IMR-90 (cell line): ENCODE data around the gene TAF11L8. TPM values are rescaled to one million over a fixed set of nuclear protein-coding genes. Genes with fewer than 3 reads are reported as not detected.
"Not testable (repeated sequence)": the region's sequence is repeated elsewhere in the genome, so short reads cannot be mapped to it uniquely, and the experiment has no call there.

Source experiments
- ATAC-seq: fragments of 200-7000 bp; cut with Tn5 transposase; 2 replicates; pipeline ENCODE4 v1.9.1; 2020; ENCODE audit warnings: low read depth, mild to moderate bottlenecking, moderate library complexity
- BruUV-seq: library from RNA; stranded (reverse); fragments of 400-500 nt; replicated peaks from 2 replicates; lab custom pipeline; 2021; lab: Mats Ljungman, UMichigan
- CTCF ChIA-PET: fragments of 300-600 bp; formaldehyde crosslinking; extraction: SDS; loops from one replicate; lab custom pipeline; 2021; ENCODE audit warnings: antibody characterized with exemption; lab: Yijun Ruan, JAX
- POLR2A ChIA-PET: fragments of 300-600 bp; sonication (Branson Sonifier 250); formaldehyde crosslinking; loops from one replicate; lab custom pipeline; 2022; ENCODE audit warnings: antibody characterized with exemption; ENCODE audit not compliant: unreplicated experiment; lab: Charles Lee
- DNase-seq: peaks from one replicate; pipeline ENCODE4 v3.0.0; 2013
- H2AFZ ChIP-seq: replicated peaks from 2 replicates; pipeline ENCODE3; 2013; ENCODE audit warnings: low read length, mild to moderate bottlenecking; ENCODE audit not compliant: poor library complexity
- H2AK5ac ChIP-seq: 2 replicates; pipeline ENCODE4 v1.6.1; 2013; ENCODE audit warnings: low read depth, low read length, inconsistent platforms
- H2AK9ac ChIP-seq: replicated peaks from 2 replicates; pipeline ENCODE3; 2013; ENCODE audit warnings: mild to moderate bottlenecking, low read depth, low read length, moderate library complexity; ENCODE audit not compliant: poor library complexity
- H2BK120ac ChIP-seq: 2 replicates; pipeline ENCODE4 v1.6.1; 2013; ENCODE audit warnings: low read depth, low read length, inconsistent platforms
- H2BK15ac ChIP-seq: 3 replicates; pipeline ENCODE4 v1.6.1; 2013; ENCODE audit warnings: low read depth, low read length, inconsistent platforms
- H2BK20ac ChIP-seq: 2 replicates; pipeline ENCODE4 v1.6.1; 2013; ENCODE audit warnings: low read depth, mild to moderate bottlenecking, inconsistent platforms, low read length, moderate library complexity
- H2BK5ac ChIP-seq: 2 replicates; pipeline ENCODE4 v1.6.1; 2013; ENCODE audit warnings: mild to moderate bottlenecking, low read depth, low read length, inconsistent platforms; ENCODE audit not compliant: poor library complexity, severe bottlenecking
- H3K14ac ChIP-seq: replicated peaks from 2 replicates; pipeline ENCODE4 v1.6.1; 2013; ENCODE audit warnings: low read depth, low read length, inconsistent platforms
- H3K18ac ChIP-seq: 2 replicates; pipeline ENCODE4 v1.6.1; 2013; ENCODE audit warnings: low read depth, low read length, control low read depth
- H3K23ac ChIP-seq: 2 replicates; pipeline ENCODE4 v1.6.1; 2013; ENCODE audit warnings: low read depth, low read length, inconsistent platforms
- H3K27ac ChIP-seq: 2 replicates; pipeline ENCODE4 v1.5.1; 2013; ENCODE audit warnings: mild to moderate bottlenecking, control low read depth, low read length; ENCODE audit not compliant: insufficient read depth
- H3K27me3 ChIP-seq: 2 replicates; pipeline ENCODE4 v1.6.1; 2013; ENCODE audit warnings: low read length; ENCODE audit not compliant: control insufficient read depth, insufficient read depth
- H3K36me3 ChIP-seq: 2 replicates; pipeline ENCODE4 v1.6.1; 2013; ENCODE audit warnings: low read length, mixed read lengths; ENCODE audit not compliant: control insufficient read depth, insufficient read depth
- H3K4ac ChIP-seq: 2 replicates; pipeline ENCODE4 v1.6.1; 2013; ENCODE audit warnings: low read depth, low read length, inconsistent platforms
- H3K4me1 ChIP-seq: 2 replicates; pipeline ENCODE4 v1.6.1; 2013; ENCODE audit warnings: low read length, mixed read lengths; ENCODE audit not compliant: control insufficient read depth, insufficient read depth
- H3K4me2 ChIP-seq: 2 replicates; pipeline ENCODE4 v1.6.1; 2013; ENCODE audit warnings: low read depth, mild to moderate bottlenecking, control low read depth, low read length, moderate library complexity
- H3K4me3 ChIP-seq: 2 replicates; pipeline ENCODE4 v1.5.1; 2013; ENCODE audit warnings: low read depth, mild to moderate bottlenecking, control low read depth, low read length, moderate library complexity; ENCODE audit not compliant: insufficient read depth
- H3K56ac ChIP-seq: 2 replicates; pipeline ENCODE4 v1.6.1; 2013; ENCODE audit warnings: low read length, inconsistent platforms; ENCODE audit not compliant: insufficient read depth; ENCODE audit errors: extremely low read depth
- H3K79me1 ChIP-seq, 2 experiments: 2 replicates each; pipeline ENCODE4 v1.6.1; 2013; ENCODE audit warnings: low read length in 2 of 2, inconsistent platforms in 1 of 2, low read depth in 1 of 2
- H3K9ac ChIP-seq: 2 replicates; pipeline ENCODE4 v1.6.1; 2013; ENCODE audit warnings: low read depth, low read length, control low read depth
- H3K9me1 ChIP-seq: 2 replicates; pipeline ENCODE4 v1.6.1; 2013; ENCODE audit warnings: low read length, inconsistent platforms; ENCODE audit not compliant: insufficient read depth
- H3K9me3 ChIP-seq: 2 replicates; pipeline ENCODE4 v1.6.1; 2013; ENCODE audit warnings: low read length; ENCODE audit not compliant: control insufficient read depth, insufficient read depth
- H4K20me1 ChIP-seq: 2 replicates; pipeline ENCODE4 v1.6.1; 2013; ENCODE audit warnings: low read length, inconsistent platforms; ENCODE audit not compliant: insufficient read depth
- H4K5ac ChIP-seq: 2 replicates; pipeline ENCODE4 v1.6.1; 2013; ENCODE audit warnings: mild to moderate bottlenecking, low read depth, low read length, control low read depth
- H4K8ac ChIP-seq, 2 experiments: 2 replicates each; pipeline ENCODE4 v1.6.1; 2013; ENCODE audit warnings: low read depth in 2 of 2, low read length in 2 of 2, control low read depth in 1 of 2, inconsistent platforms in 1 of 2
- H4K91ac ChIP-seq: 2 replicates; pipeline ENCODE4 v1.6.1; 2013; ENCODE audit warnings: low read depth, low read length, inconsistent platforms; ENCODE audit not compliant: insufficient read depth
- WGBS, 2 experiments: methylation state at CpG; one replicate each; pipeline versions ENCODE4 v1.1.5 to v1.1.7; 2013; ENCODE audit warnings: missing lambda C conversion rate in 2 of 2; ENCODE audit not compliant: insufficient read length in 1 of 2; ENCODE audit errors: extremely low coverage in 2 of 2; 5-methylcytosine and 5-hydroxymethylcytosine counted together
- dilution Hi-C: fragments of 300-500 bp; cut with HindIII; formaldehyde crosslinking; loops from one replicate; pipeline ENCODE4 v1.14.3; 2018; ENCODE audit warnings: low sequenced_read_pairs; ENCODE audit not compliant: unreplicated experiment
- in situ Hi-C: fragments of 300-500 bp; cut with MboI; formaldehyde crosslinking; loops from 3 replicates; pipeline ENCODE4 v1.14.3; 2019; ENCODE audit warnings: low sequenced_read_pairs, inconsistent platforms, mixed read lengths
- intact Hi-C: fragments of 100-400 bp; cut with micrococcal nuclease; formaldehyde crosslinking; loops from 2 replicates; pipeline ENCODE4 v1.10.0; 2022
- polyA plus RNA-seq, 3 experiments: library from polyadenylated mRNA; depleted of rRNA; stranded (reverse); fragments of >200 nt; gene quantifications; 2 replicates each; pipeline ENCODE4 v1.2.3, GENCODE V29; 2012; ENCODE audit warnings: low replicate concordance in 1 of 3
- total RNA-seq: library from RNA; depleted of rRNA; stranded (reverse); fragments of >200 nt; gene quantifications from 2 replicates; pipeline ENCODE4 v1.2.3, GENCODE V29; 2012

The TAF11L8 gene
- total and polyA plus RNA-seq, 2 of the 4 experiments (the other 2 are of a cell fraction), result not detected

DNA sequence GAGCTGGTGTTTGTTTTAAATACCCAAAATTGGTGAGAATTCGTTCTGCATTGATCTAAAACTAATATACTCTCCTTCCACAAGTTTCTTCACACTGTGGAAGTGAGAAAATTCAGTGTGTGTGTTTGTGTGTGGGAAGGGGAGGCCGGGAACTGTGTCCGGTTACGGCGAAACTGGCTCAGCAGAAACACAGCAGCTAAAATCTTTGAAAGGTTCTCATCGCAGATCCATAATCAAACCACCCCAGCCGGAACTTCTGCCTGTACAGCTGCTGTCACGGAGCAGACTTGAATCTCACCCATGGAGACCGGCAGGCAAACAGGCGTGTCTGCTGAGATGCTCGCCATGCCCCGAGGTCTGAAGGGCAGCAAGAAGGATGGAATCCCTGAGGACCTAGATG, 41.0 kb upstream of the TAF11L8 start, which contains the start of gene TAF11L13:
Gene TAF11L13, plus strand, starts transcription at position 301 of the 400 bp plus-strand sequence.
- H3K4me2 ChIP-seq, H3K14ac ChIP-seq, H2BK20ac ChIP-seq, BruUV-seq, H3K27me3 ChIP-seq, DNase-seq, H3K36me3 ChIP-seq, H3K18ac ChIP-seq, H2BK5ac ChIP-seq, H4K8ac ChIP-seq, H3K4me1 ChIP-seq, H3K9me1 ChIP-seq, H4K20me1 ChIP-seq, H3K27ac ChIP-seq, H3K4ac ChIP-seq, H3K9ac ChIP-seq, H4K5ac ChIP-seq, H3K4me3 ChIP-seq, in situ Hi-C loops, ATAC-seq, H4K91ac ChIP-seq, H2AK5ac ChIP-seq, H3K9me3 ChIP-seq, H2BK120ac ChIP-seq, POLR2A ChIA-PET, H2AFZ ChIP-seq, dilution Hi-C loops, H2AK9ac ChIP-seq, H3K56ac ChIP-seq, H3K23ac ChIP-seq, H2BK15ac ChIP-seq, intact Hi-C loops, H3K79me1 ChIP-seq, CTCF ChIA-PET: not testable (repeated sequence)
- no CpG with 5 or more reads among the region's 12 CpGs for WGBS, 2 experiments
